ENCODE measurements around the gene BARHL1.

GRCh38 chr9:132575811-132576210 lies 6.6 kb upstream of the BARHL1 start:
- TF ChIP-seq CTCF (IDR thresholded peaks at IDR 0.05) (no peak), ZFX (IDR thresholded peaks at IDR 0.05; ENCODE audit: borderline replicate concordance) (no peak)
